HL-60 (cell line): ENCODE results near the gene KCNG2.

Experiments
- DNase-seq, 2 experiments: peaks; one replicate each; pipeline ENCODE4 v3.0.0-alpha.2; 2010 to 2020; ENCODE audit warnings: low read depth in 1 of 2, low spot score in 1 of 2
- H3K27ac ChIP-seq: fragments of 250-450 bp; sonication (Bioruptor Pico); replicated peaks from 2 replicates; pipeline ENCODE4 v1.5.1; 2020; ENCODE audit warnings: mild to moderate bottlenecking, moderate library complexity
- H3K27me3 ChIP-seq: fragments of 250-450 bp; sonication (Bioruptor Pico); 2 replicates; pipeline ENCODE4 v1.5.1; 2021; ENCODE audit warnings: mild to moderate bottlenecking, moderate library complexity; ENCODE audit not compliant: insufficient read depth, poor library complexity, severe bottlenecking
- H3K4me3 ChIP-seq: replicated peaks from 2 replicates; pipeline ENCODE4 v1.5.1; 2011; ENCODE audit warnings: mild to moderate bottlenecking, control low read depth, low read length; ENCODE audit not compliant: insufficient read depth
- CTCF ChIP-seq: IDR thresholded peaks from one replicate; pipeline ENCODE4 v1.5.1; 2011; ENCODE audit warnings: low read length, control low read depth, inconsistent platforms; ENCODE audit not compliant: insufficient read depth
- GABPA ChIP-seq: IDR thresholded peaks from 2 replicates; pipeline ENCODE4 v1.6.1; 2012; ENCODE audit warnings: low read depth
- POLR2AphosphoS5 ChIP-seq: IDR thresholded peaks from 2 replicates; pipeline ENCODE4 v1.6.1; 2012; ENCODE audit warnings: low read depth
- REST ChIP-seq: IDR thresholded peaks from 2 replicates; pipeline ENCODE4 v1.6.1; 2012; ENCODE audit warnings: low read depth; ENCODE audit not compliant: insufficient replicate concordance
- SPI1 ChIP-seq: IDR thresholded peaks from 2 replicates; pipeline ENCODE4 v1.6.1; 2012; ENCODE audit warnings: low read depth, mild to moderate bottlenecking, borderline replicate concordance

The KCNG2 gene

GRCh38 chr18:79851950-79852349 is 54.2 kb downstream of the KCNG2 start:
- no peak for DNase-seq
- no peak overlapping the region for H3K4me3 ChIP-seq
- H3K27me3 ChIP-seq: no peaks in the 10 kb centered on the region
- TF ChIP-seq CTCF (no peak), SPI1 (no peak), POLR2AphosphoS5 (no peak), GABPA (no peak), REST (no peak)
- H3K27ac ChIP-seq: no peak overlapping the region

GRCh38 chr18:79852561-79853302 is 55.0 kb downstream of the KCNG2 start:
- TF ChIP-seq SPI1 (no peak), REST (no peak), GABPA (no peak), CTCF (no peak), POLR2AphosphoS5 (no peak)
- no peaks in the 10 kb centered on the region for H3K27me3 ChIP-seq
- DNase-seq: no peak
- no peak overlapping the region for H3K27ac ChIP-seq
- H3K4me3 ChIP-seq: no peak overlapping the region

GRCh38 chr18:79853303-79853992 is 55.7 kb downstream of the KCNG2 start:
- H3K4me3 ChIP-seq: no peak overlapping the region
- no peak for DNase-seq
- no peaks in the 10 kb centered on the region for H3K27me3 ChIP-seq
- no peak overlapping the region for H3K27ac ChIP-seq
- no peak for TF ChIP-seq REST
- TF ChIP-seq GABPA: no peak
- no peak for TF ChIP-seq SPI1
- TF ChIP-seq CTCF: no peak
- TF ChIP-seq POLR2AphosphoS5: no peak
